HL-60 (cell line): ENCODE data around the gene RNASE7.

ENCODE experiments used
- CTCF ChIP-seq: IDR thresholded peaks from one replicate; pipeline ENCODE4 v1.5.1; 2011; ENCODE audit warnings: low read length, control low read depth, inconsistent platforms; ENCODE audit not compliant: insufficient read depth
- GABPA ChIP-seq: IDR thresholded peaks from 2 replicates; pipeline ENCODE4 v1.6.1; 2012; ENCODE audit warnings: low read depth
- POLR2AphosphoS5 ChIP-seq: IDR thresholded peaks from 2 replicates; pipeline ENCODE4 v1.6.1; 2012; ENCODE audit warnings: low read depth
- REST ChIP-seq: IDR thresholded peaks from 2 replicates; pipeline ENCODE4 v1.6.1; 2012; ENCODE audit warnings: low read depth; ENCODE audit not compliant: insufficient replicate concordance

- no peak for TF ChIP-seq CTCF
- no peak for TF ChIP-seq POLR2AphosphoS5
- TF ChIP-seq GABPA, result no peak
- TF ChIP-seq REST, result no peak
These were observed 45.0 kb upstream of the RNASE7 start for GRCh38 chr14:20997115-20997514.
